ENCODE results near the gene DEPDC5.

Gene DEPDC5

GRCh38 chr22:31938296-31938695, 184.5 kb downstream of the DEPDC5 start:
- Mint-ChIP-seq H3K4me1 (ENCODE audit: low read depth) (no peaks in the 10 kb centered on the region), H3K36me3 (ENCODE audit: low read depth) (no peaks in the 10 kb centered on the region), H3K9me3 (no peaks in the 10 kb centered on the region), H3K27me3 (ENCODE audit: low read depth) (peaks cover 10% of the 10 kb centered on the region), H3K4me3 (no peak overlapping the region), H3K27ac (no peak overlapping the region)

DNA sequence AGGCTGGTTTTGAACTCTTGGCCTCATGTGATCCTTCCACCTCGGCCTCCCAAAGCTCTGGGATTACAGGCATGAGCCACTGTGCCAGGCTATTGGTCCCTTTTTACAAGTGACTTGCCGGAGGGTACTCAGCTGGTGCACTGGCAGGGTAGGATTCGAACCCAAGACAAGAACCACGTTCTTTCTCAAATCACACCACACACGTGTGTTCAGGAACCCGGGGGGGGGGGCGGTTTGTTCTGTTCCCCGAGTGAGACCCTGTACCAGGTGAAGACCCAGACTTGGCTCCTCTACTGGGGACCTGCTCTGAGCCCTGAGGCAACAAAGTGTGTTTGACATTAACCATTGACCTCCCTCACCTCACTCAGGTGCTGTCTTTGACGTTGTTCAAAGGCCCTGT, 186.7 kb downstream of the DEPDC5 start:
- H3K27ac Mint-ChIP-seq: no peak overlapping the region
- H3K4me3 Mint-ChIP-seq: no peak overlapping the region
- peaks cover 2% of the 10 kb centered on the region for H3K4me1 Mint-ChIP-seq (ENCODE audit: low read depth)
- no peaks in the 10 kb centered on the region for H3K36me3 Mint-ChIP-seq (ENCODE audit: low read depth)
- peaks cover 4% of the 10 kb centered on the region for H3K27me3 Mint-ChIP-seq (ENCODE audit: low read depth)
- no peaks in the 10 kb centered on the region for H3K9me3 Mint-ChIP-seq

DNA sequence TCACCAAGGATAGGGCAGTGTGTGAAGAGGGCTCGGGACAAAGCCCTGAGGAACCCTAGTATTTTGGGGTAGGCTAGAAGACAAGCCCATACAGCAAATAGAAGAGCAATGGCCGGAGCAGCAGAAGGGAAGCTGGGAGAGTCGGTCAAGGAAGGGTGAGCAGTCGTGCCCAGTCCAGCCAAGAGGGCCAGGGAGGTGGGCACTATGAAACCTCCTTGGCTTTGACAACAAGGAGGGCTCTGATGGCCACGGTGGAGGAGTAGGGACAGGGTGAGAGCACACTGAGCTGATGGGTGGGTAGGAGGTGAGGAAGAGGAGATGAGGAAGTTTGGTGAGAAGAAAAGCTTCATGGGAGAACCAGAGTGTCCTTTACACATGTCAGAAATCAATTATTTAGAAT, 188.3 kb downstream of the DEPDC5 start:
- Mint-ChIP-seq H3K27me3 (ENCODE audit: low read depth) (peaks cover 1% of the 10 kb centered on the region), H3K4me3 (peak overlapping the region; percentile 35), H3K27ac (peak overlapping the region; percentile 14), H3K4me1 (ENCODE audit: low read depth) (peaks cover 3% of the 10 kb centered on the region), H3K36me3 (ENCODE audit: low read depth) (peaks cover under 1% of the 10 kb centered on the region), H3K9me3 (no peaks in the 10 kb centered on the region)

GRCh38 chr22:31943206-31943977, 189.6 kb downstream of the DEPDC5 start:
- Mint-ChIP-seq H3K4me1 (ENCODE audit: low read depth) (peaks cover 11% of the 10 kb centered on the region), H3K4me3 (peak overlapping the region; percentile 90), H3K9me3 (no peaks in the 10 kb centered on the region), H3K27me3 (ENCODE audit: low read depth) (no peaks in the 10 kb centered on the region), H3K36me3 (ENCODE audit: low read depth) (peaks cover 9% of the 10 kb centered on the region), H3K27ac (peak overlapping the region; percentile 76)

DNA sequence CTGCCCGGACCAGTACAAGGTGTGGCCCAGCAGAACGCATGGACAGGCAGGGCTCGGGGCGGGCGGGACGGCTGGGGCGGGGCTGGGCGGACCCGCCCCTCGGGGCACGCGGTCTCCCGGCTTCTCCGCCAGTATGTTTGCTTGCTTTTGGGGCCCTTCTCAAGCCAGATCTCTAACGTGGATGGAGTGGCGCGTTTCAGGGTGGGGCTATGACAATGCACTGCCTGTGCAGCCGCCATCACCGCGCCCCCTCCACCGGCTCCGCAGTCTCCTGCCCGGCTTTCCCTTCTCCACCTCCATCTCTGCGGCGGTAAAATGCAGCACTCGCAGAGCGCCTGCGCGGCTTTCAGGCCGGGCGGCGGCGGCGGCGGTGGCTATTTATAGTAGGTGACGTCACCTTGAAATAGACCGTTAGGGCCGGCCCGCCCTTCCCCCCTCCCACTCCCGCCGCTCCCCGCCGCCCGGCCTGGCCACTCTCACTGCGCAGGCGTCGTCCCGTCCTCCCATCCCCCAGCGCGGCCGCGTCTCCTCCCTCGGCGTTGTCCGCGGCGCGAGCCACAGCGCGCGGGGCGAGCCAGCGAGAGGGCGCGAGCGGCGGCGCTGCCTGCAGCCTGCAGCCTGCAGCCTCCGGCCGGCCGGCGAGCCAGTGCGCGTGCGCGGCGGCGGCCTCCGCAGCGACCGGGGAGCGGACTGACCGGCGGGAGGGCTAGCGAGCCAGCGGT, 190.3 kb downstream of the DEPDC5 start, which contains the start of gene YWHAH:
TSS of gene YWHAH (plus strand) at position 558 of the 722 bp plus-strand sequence. CDS start 199 bp downstream, outside the sequence.
- Mint-ChIP-seq H3K4me1 (ENCODE audit: low read depth) (peaks cover 11% of the 10 kb centered on the region), H3K4me3 (peak within 1 kb of the TSS; percentile 90), H3K27ac (peak within 1 kb of the TSS; percentile 95), H3K27me3 (ENCODE audit: low read depth) (no peaks in the 10 kb centered on the region), H3K9me3 (no peaks in the 10 kb centered on the region), H3K36me3 (ENCODE audit: low read depth) (peaks cover 9% of the 10 kb centered on the region)

GRCh38 chr22:31944700-31945442, 191.1 kb downstream of the DEPDC5 start:
- H3K4me1 Mint-ChIP-seq (ENCODE audit: low read depth): peaks cover 11% of the 10 kb centered on the region
- H3K4me3 Mint-ChIP-seq: no peak overlapping the region
- no peaks in the 10 kb centered on the region for H3K9me3 Mint-ChIP-seq
- H3K27me3 Mint-ChIP-seq (ENCODE audit: low read depth): no peaks in the 10 kb centered on the region
- peaks cover 13% of the 10 kb centered on the region for H3K36me3 Mint-ChIP-seq (ENCODE audit: low read depth)
- H3K27ac Mint-ChIP-seq: no peak overlapping the region

GRCh38 chr22:31945443-31945855, 191.6 kb downstream of the DEPDC5 start:
- H3K4me1 Mint-ChIP-seq (ENCODE audit: low read depth): peaks cover 12% of the 10 kb centered on the region
- no peak overlapping the region for H3K4me3 Mint-ChIP-seq
- H3K27me3 Mint-ChIP-seq (ENCODE audit: low read depth): no peaks in the 10 kb centered on the region
- H3K9me3 Mint-ChIP-seq: no peaks in the 10 kb centered on the region
- H3K27ac Mint-ChIP-seq: no peak overlapping the region
- H3K36me3 Mint-ChIP-seq (ENCODE audit: low read depth): peaks cover 15% of the 10 kb centered on the region

GRCh38 chr22:31945971-31946680, 192.3 kb downstream of the DEPDC5 start:
- H3K4me3 Mint-ChIP-seq: no peak overlapping the region
- peaks cover 17% of the 10 kb centered on the region for H3K4me1 Mint-ChIP-seq (ENCODE audit: low read depth)
- H3K27me3 Mint-ChIP-seq (ENCODE audit: low read depth): no peaks in the 10 kb centered on the region
- H3K36me3 Mint-ChIP-seq (ENCODE audit: low read depth): peaks cover 17% of the 10 kb centered on the region
- H3K27ac Mint-ChIP-seq: no peak overlapping the region
- H3K9me3 Mint-ChIP-seq: no peaks in the 10 kb centered on the region

- Mint-ChIP-seq H3K4me1 (ENCODE audit: low read depth) (peaks cover 29% of the 10 kb centered on the region), H3K36me3 (ENCODE audit: low read depth) (peaks cover 22% of the 10 kb centered on the region), H3K9me3 (no peaks in the 10 kb centered on the region), H3K27me3 (ENCODE audit: low read depth) (no peaks in the 10 kb centered on the region), H3K27ac (peak overlapping the region; percentile 33), H3K4me3 (peak overlapping the region; percentile 49)
These were observed 193.5 kb downstream of the DEPDC5 start for GRCh38 chr22:31947296-31947695.

GRCh38 chr22:31948002-31948401, 194.2 kb downstream of the DEPDC5 start:
- H3K4me1 Mint-ChIP-seq (ENCODE audit: low read depth): peaks cover 29% of the 10 kb centered on the region
- H3K9me3 Mint-ChIP-seq: no peaks in the 10 kb centered on the region
- H3K27ac Mint-ChIP-seq: no peak overlapping the region
- no peak overlapping the region for H3K4me3 Mint-ChIP-seq
- H3K27me3 Mint-ChIP-seq (ENCODE audit: low read depth): no peaks in the 10 kb centered on the region
- H3K36me3 Mint-ChIP-seq (ENCODE audit: low read depth): peaks cover 22% of the 10 kb centered on the region

- Mint-ChIP-seq H3K9me3 (no peaks in the 10 kb centered on the region), H3K4me3 (no peak overlapping the region), H3K36me3 (ENCODE audit: low read depth) (peaks cover 34% of the 10 kb centered on the region), H3K4me1 (ENCODE audit: low read depth) (peaks cover 47% of the 10 kb centered on the region), H3K27me3 (ENCODE audit: low read depth) (no peaks in the 10 kb centered on the region), H3K27ac (no peak overlapping the region)
These were observed 196.4 kb downstream of the DEPDC5 start for GRCh38 chr22:31950226-31950625.

- H3K27me3 Mint-ChIP-seq (ENCODE audit: low read depth): no peaks in the 10 kb centered on the region
- H3K4me1 Mint-ChIP-seq (ENCODE audit: low read depth): peaks cover 57% of the 10 kb centered on the region
- H3K9me3 Mint-ChIP-seq: no peaks in the 10 kb centered on the region
- peaks cover 44% of the 10 kb centered on the region for H3K36me3 Mint-ChIP-seq (ENCODE audit: low read depth)
- H3K27ac Mint-ChIP-seq: peak overlapping the region; percentile 70
- no peak overlapping the region for H3K4me3 Mint-ChIP-seq
These were observed 197.6 kb downstream of the DEPDC5 start for GRCh38 chr22:31951194-31952093.

- Mint-ChIP-seq H3K27ac (no peak overlapping the region), H3K36me3 (ENCODE audit: low read depth) (peaks cover 50% of the 10 kb centered on the region), H3K27me3 (ENCODE audit: low read depth) (no peaks in the 10 kb centered on the region), H3K9me3 (no peaks in the 10 kb centered on the region), H3K4me3 (no peak overlapping the region), H3K4me1 (ENCODE audit: low read depth) (peaks cover 60% of the 10 kb centered on the region)
These were observed 198.2 kb downstream of the DEPDC5 start for GRCh38 chr22:31952094-31952401.

All from T-helper 1 cell treated with Interleukin-12 subunit alpha and Interleukin-12 subunit beta and Interleukin-4 antibody, amounts not matched to agents 30 μg/mL and 1 μg/mL, for 36 hours (primary cell).